GM12865 (cell line): Measurements from ENCODE around the gene NFIC.
A peak's percentile ranks its signal among the peaks of the same experiment; 100 is the strongest.

Source experiments
- DNase-seq: peaks from one replicate; pipeline ENCODE4 v3.0.0; 2010; ENCODE audit warnings: low read depth
- H3K4me3 ChIP-seq: 2 replicates; pipeline ENCODE4 v1.5.1; 2011; ENCODE audit warnings: mild to moderate bottlenecking, low read depth, low read length, control low read depth
- CTCF ChIP-seq: IDR thresholded peaks from 2 replicates; pipeline ENCODE4 v1.5.1; 2011; ENCODE audit warnings: low read length, control low read depth, low read depth, inconsistent platforms; ENCODE audit not compliant: insufficient read depth; ENCODE audit errors: missing control alignments

NFIC gene

GRCh38 chr19:3457528-3458228 lies 91.3 kb downstream of the NFIC start:
- TF ChIP-seq CTCF = no peak
- DNase-seq = no peak
- no peak overlapping the region for H3K4me3 ChIP-seq

- H3K4me3 ChIP-seq = no peak overlapping the region
- DNase-seq = no peak
- no peak for TF ChIP-seq CTCF
Observed at GRCh38 chr19:3458229-3459088, 92.1 kb downstream of the NFIC start.

GRCh38 chr19:3459089-3459881 lies 92.9 kb downstream of the NFIC start:
- peak; percentile 43 for DNase-seq
- no peak for TF ChIP-seq CTCF
- no peak overlapping the region for H3K4me3 ChIP-seq

- TF ChIP-seq CTCF = no peak
- DNase-seq = no peak
- H3K4me3 ChIP-seq = no peak overlapping the region
Observed at GRCh38 chr19:3459965-3460582, 93.7 kb downstream of the NFIC start.

GRCh38 chr19:3462991-3463713 lies 96.8 kb downstream of the NFIC start:
- DNase-seq = no peak
- H3K4me3 ChIP-seq = no peak overlapping the region
- no peak for TF ChIP-seq CTCF
